Panc1 (cell line): ENCODE measurements around the gene MYL10. TPM values are rescaled to one million over a fixed set of nuclear protein-coding genes. Genes with fewer than 3 reads are reported as not detected.
"Not testable (repeated sequence)": the region's sequence is repeated elsewhere in the genome, so short reads cannot be mapped to it uniquely, and the experiment has no call there.

Experiments
- ATAC-seq: fragments of 200-7000 bp; cut with Tn5 transposase; 2 replicates; pipeline ENCODE4 v1.9.1; 2020; ENCODE audit warnings: mild to moderate bottlenecking, moderate library complexity
- BruUV-seq: library from RNA; stranded (reverse); fragments of 400-500 nt; replicated peaks from 2 replicates; lab custom pipeline; 2021; lab: Mats Ljungman, UMichigan
- CTCF ChIA-PET: fragments of 300-600 bp; sonication (Branson Sonifier 250); formaldehyde crosslinking; loops from one replicate; lab custom pipeline; 2022; ENCODE audit warnings: antibody characterized with exemption; lab: Charles Lee
- POLR2A ChIA-PET: fragments of 300-600 bp; sonication (Branson Sonifier 250); formaldehyde crosslinking; loops from one replicate; lab custom pipeline; 2022; ENCODE audit warnings: antibody characterized with exemption; lab: Charles Lee
- DNase-seq: peaks from one replicate; pipeline ENCODE4 v3.0.0-alpha.2; 2010; ENCODE audit warnings: low read depth, low spot score
- H3K27ac ChIP-seq: 2 replicates; pipeline ENCODE4 v1.5.1; 2011; ENCODE audit warnings: mild to moderate bottlenecking, low read length, inconsistent platforms
- H3K27me3 ChIP-seq: fragments of 200-500 bp; sonication (Bioruptor generic); 2 replicates; pipeline ENCODE4 v1.6.0; 2014; ENCODE audit warnings: low read length, inconsistent platforms; ENCODE audit not compliant: control insufficient read depth, insufficient read depth
- H3K36me3 ChIP-seq: fragments of 200-500 bp; sonication (Bioruptor generic); 2 replicates; pipeline ENCODE4 v1.5.1; 2014; ENCODE audit warnings: inconsistent platforms, mild to moderate bottlenecking, low read length, moderate library complexity; ENCODE audit not compliant: control insufficient read depth, insufficient read depth
- H3K4me1 ChIP-seq: 2 replicates; pipeline ENCODE4 v1.5.1; 2011; ENCODE audit warnings: inconsistent platforms, mild to moderate bottlenecking, low read length, moderate library complexity; ENCODE audit not compliant: control insufficient read depth, insufficient read depth
- H3K4me3 ChIP-seq, 2 experiments: 2 replicates each; pipeline ENCODE4 v1.5.1; 2011 to 2012; ENCODE audit warnings: low read depth in 2 of 2, low read length in 2 of 2, mild to moderate bottlenecking in 2 of 2, inconsistent platforms in 1 of 2, moderate library complexity in 1 of 2
- H3K9me3 ChIP-seq: fragments of 200-500 bp; sonication (Bioruptor generic); 2 replicates; pipeline ENCODE4 v1.5.1; 2014; ENCODE audit warnings: low read depth, mild to moderate bottlenecking, inconsistent platforms, low read length, moderate library complexity; ENCODE audit not compliant: control insufficient read depth, insufficient read depth
- CTCF ChIP-seq: fragments of 450-650 bp; IDR thresholded peaks from 2 replicates; pipeline ENCODE4 v1.5.1; 2017; ENCODE audit warnings: mild to moderate bottlenecking
- POLR2AphosphoS5 ChIP-seq: IDR thresholded peaks from 2 replicates; pipeline ENCODE4 v1.6.1; 2012; ENCODE audit warnings: mild to moderate bottlenecking, low read depth, low read length, moderate library complexity
- REST ChIP-seq, 2 experiments: IDR thresholded peaks; 2 replicates each; pipeline ENCODE4 v1.6.1; 2011 to 2012; ENCODE audit warnings: low read depth in 2 of 2, control low read depth in 1 of 2, low read length in 1 of 2, mild to moderate bottlenecking in 1 of 2, moderate library complexity in 1 of 2; ENCODE audit not compliant: insufficient read depth in 1 of 2
- TCF7L2 ChIP-seq: IDR thresholded peaks from 2 replicates; pipeline ENCODE4 v1.6.1; 2011; ENCODE audit warnings: mild to moderate bottlenecking, low read depth, low read length, inconsistent platforms
- in situ Hi-C: cut with HindIII; loops from 2 replicates; pipeline ENCODE4 v1.10.0; 2016; ENCODE audit warnings: low sequenced_read_pairs, low pct_unique_long_range_greater_than_20kb
- intact Hi-C: fragments of 100-400 bp; cut with micrococcal nuclease; formaldehyde crosslinking; loops from one replicate; pipeline ENCODE4 v1.10.0; 2022; ENCODE audit not compliant: unreplicated experiment
- total RNA-seq: library from RNA; stranded (reverse); gene quantifications from one replicate; pipeline ENCODE4 v1.2.1, GENCODE V29; 2021; ENCODE audit not compliant: unreplicated experiment

The MYL10 gene
- total RNA-seq, 1 experiment from 2014 or later = not detected

- intact Hi-C loops = no loop called here
- ATAC-seq = peak; percentile 64
- no peaks in the 10 kb centered on the region for H3K27me3 ChIP-seq
- DNase-seq = no peak
- no peaks in the 10 kb centered on the region for H3K36me3 ChIP-seq
- no peak overlapping the region for H3K27ac ChIP-seq
- TF ChIP-seq TCF7L2 = peak; percentile 95
- no peak for TF ChIP-seq REST (IDR thresholded peaks at IDR 0.05; ENCODE audit: insufficient read depth in 1 of 2, low read depth in 2 of 2, low read length in 1 of 2)
- in situ Hi-C loops = no loop called here
- peaks cover 7% of the 10 kb centered on the region for H3K4me1 ChIP-seq
- H3K9me3 ChIP-seq = no peaks in the 10 kb centered on the region
- ChIA-PET CTCF (interaction anchor here (1.9 kb wide), 1 partner anchor 42 kb away, joined by 10 read pairs; no protein-coding TSS in a partner anchor), POLR2A (interaction anchor here (0.6 kb wide), 1 partner anchor 653 kb away, joined by 4 read pairs; no protein-coding TSS in a partner anchor)
- H3K4me3 ChIP-seq = peak overlapping the region in 1 of 2 experiments; percentile 31; a peak in 2 of 4 replicates
- BruUV-seq = no TSS peak
Observed at GRCh38 chr7:101644879-101645278, 15.8 kb upstream of the MYL10 start.

DNA sequence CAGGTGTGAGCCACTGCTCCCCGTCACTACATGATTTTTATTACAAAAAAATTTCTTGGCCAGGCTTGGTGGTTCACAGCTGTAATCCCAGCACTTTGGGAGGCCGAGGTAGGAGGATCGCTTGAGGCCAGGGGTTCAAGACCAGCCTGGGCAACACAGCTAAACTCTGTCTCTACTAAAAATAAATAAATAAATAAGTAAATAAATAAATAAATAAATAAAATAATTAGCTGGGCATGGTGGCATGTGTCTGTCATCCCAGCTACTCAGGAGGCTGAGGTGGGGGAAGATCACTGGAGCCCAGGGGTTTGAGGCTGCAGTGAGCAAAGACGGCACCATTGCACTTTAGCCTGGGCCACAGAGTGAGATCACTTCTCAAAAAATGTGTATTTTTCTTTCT is 10.0 kb upstream of the MYL10 start:
- H3K27me3 ChIP-seq, H3K4me1 ChIP-seq, DNase-seq, CTCF ChIA-PET, ATAC-seq, H3K9me3 ChIP-seq, H3K27ac ChIP-seq, intact Hi-C loops, POLR2A ChIA-PET, BruUV-seq, H3K4me3 ChIP-seq, H3K36me3 ChIP-seq, in situ Hi-C loops: not testable (repeated sequence)

- TF ChIP-seq REST (IDR thresholded peaks at IDR 0.05; ENCODE audit: insufficient read depth in 1 of 2, low read depth in 2 of 2, low read length in 1 of 2) = no peak
- TF ChIP-seq TCF7L2 = no peak
- TF ChIP-seq POLR2AphosphoS5 = no peak
- no peak for TF ChIP-seq CTCF
Observed at GRCh38 chr7:101636822-101637623, 7.9 kb upstream of the MYL10 start.

More at GRCh38 chr7:101636822-101637623, 7.9 kb upstream of the MYL10 start:
- no TSS peak for BruUV-seq
- Histone ChIP-seq H3K27ac (no peak overlapping the region), H3K4me3 (no peak overlapping the region), H3K9me3 (no peaks in the 10 kb centered on the region), H3K36me3 (no peaks in the 10 kb centered on the region), H3K4me1 (no peaks in the 10 kb centered on the region), H3K27me3 (no peaks in the 10 kb centered on the region)
- CTCF ChIA-PET = no interaction called here
- in situ Hi-C loops (no loop called here), intact Hi-C loops (no loop called here)
- no peak for DNase-seq
- POLR2A ChIA-PET = no interaction called here
- peak; percentile 59 for ATAC-seq
